Mammary epithelial cell (primary cell): ENCODE results near the gene MMP2.

ENCODE experiments used
- EZH2 ChIP-seq: IDR thresholded peaks from 2 replicates; pipeline ENCODE4 v1.6.1; 2012; ENCODE audit warnings: low read length, inconsistent platforms, borderline replicate concordance
- TF ChIP-seq, protein P1 (sequence below), 2 donors: IDR thresholded peaks in 1 of 2; conservative IDR thresholded peaks in 1 of 2; 2 replicates each; pipeline ENCODE4 v1.5.1; 2011 to 2012; ENCODE audit warnings: inconsistent platforms in 2 of 2, low read length in 2 of 2, mild to moderate bottlenecking in 2 of 2, control low read depth in 1 of 2, low read depth in 1 of 2; ENCODE audit not compliant: insufficient read depth in 1 of 2; ENCODE audit errors: extremely low read depth in 1 of 2

DNA sequence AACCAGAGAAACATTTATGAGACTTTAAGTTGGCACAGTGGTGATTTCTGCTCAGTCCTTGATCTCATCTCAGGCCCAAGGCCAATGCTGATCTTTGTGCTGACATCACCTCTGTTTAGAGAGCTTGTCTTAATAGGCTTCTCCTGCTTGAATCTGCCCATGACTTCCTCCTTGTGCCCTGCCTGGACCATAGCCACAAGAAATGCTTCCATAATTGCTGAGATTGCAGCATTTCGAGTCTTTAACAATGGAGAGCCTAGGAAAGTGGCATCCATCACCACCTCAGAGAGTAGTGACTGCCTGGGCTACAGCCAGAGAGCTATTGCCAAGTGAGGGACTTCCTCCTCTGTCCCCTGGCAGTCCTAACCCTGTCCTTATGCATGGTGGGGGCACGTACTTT, 25.1 kb upstream of the MMP2 start:
- TF ChIP-seq, protein P1, sequence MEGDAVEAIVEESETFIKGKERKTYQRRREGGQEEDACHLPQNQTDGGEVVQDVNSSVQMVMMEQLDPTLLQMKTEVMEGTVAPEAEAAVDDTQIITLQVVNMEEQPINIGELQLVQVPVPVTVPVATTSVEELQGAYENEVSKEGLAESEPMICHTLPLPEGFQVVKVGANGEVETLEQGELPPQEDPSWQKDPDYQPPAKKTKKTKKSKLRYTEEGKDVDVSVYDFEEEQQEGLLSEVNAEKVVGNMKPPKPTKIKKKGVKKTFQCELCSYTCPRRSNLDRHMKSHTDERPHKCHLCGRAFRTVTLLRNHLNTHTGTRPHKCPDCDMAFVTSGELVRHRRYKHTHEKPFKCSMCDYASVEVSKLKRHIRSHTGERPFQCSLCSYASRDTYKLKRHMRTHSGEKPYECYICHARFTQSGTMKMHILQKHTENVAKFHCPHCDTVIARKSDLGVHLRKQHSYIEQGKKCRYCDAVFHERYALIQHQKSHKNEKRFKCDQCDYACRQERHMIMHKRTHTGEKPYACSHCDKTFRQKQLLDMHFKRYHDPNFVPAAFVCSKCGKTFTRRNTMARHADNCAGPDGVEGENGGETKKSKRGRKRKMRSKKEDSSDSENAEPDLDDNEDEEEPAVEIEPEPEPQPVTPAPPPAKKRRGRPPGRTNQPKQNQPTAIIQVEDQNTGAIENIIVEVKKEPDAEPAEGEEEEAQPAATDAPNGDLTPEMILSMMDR (conservative IDR thresholded peaks at IDR 0.05 in 1 of 2, IDR thresholded peaks at IDR 0.05 in 1 of 2; ENCODE audit: extremely low read depth in 1 of 2, insufficient read depth in 1 of 2, low read depth in 1 of 2, low read length in 2 of 2): no peak
- no peak for TF ChIP-seq EZH2
